HG03565 (cell line): ENCODE results near the gene ATP9B.

Experiments used
- ATAC-seq: cut with Tn5 transposase; IDR thresholded peaks from one replicate; pipeline ENCODE4 v1.9.1; 2021; ENCODE audit warnings: mild to moderate bottlenecking, moderate library complexity; ENCODE audit not compliant: unreplicated experiment

The ATP9B gene

GRCh38 chr18:79422783-79423165 is 353.6 kb downstream of the ATP9B start:
- ATAC-seq, result no peak

- ATAC-seq, result no peak
Measured at GRCh38 chr18:79423211-79424007, 354.2 kb downstream of the ATP9B start.

DNA sequence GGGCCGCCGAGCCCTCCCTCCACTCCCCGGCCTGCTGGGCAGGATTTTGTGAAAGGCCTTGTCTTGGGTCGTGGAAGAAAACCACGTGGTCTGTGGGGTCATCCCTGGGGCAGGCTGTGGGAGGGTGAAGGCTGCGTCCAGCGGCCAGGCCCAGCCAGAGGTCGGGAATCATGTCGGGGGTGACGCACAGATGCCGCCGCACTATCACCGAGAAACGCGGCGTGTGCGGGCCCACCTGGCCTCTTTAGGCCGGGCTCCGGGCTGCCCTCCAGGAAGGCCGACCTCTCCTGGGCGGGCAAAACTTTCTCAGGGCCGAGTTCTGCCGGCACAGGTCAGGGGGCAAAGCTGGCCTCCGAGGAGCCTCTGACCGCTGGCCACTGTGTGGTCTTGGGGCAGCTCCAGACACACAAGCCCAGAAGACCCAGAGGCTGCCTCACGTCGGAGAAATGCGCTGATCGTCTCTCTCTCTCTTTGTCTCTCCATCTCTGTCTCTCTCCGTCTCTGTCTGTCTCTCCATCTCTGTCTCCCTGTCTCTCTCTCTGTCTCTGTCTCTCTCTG is 354.9 kb downstream of the ATP9B start:
- no peak for ATAC-seq

DNA sequence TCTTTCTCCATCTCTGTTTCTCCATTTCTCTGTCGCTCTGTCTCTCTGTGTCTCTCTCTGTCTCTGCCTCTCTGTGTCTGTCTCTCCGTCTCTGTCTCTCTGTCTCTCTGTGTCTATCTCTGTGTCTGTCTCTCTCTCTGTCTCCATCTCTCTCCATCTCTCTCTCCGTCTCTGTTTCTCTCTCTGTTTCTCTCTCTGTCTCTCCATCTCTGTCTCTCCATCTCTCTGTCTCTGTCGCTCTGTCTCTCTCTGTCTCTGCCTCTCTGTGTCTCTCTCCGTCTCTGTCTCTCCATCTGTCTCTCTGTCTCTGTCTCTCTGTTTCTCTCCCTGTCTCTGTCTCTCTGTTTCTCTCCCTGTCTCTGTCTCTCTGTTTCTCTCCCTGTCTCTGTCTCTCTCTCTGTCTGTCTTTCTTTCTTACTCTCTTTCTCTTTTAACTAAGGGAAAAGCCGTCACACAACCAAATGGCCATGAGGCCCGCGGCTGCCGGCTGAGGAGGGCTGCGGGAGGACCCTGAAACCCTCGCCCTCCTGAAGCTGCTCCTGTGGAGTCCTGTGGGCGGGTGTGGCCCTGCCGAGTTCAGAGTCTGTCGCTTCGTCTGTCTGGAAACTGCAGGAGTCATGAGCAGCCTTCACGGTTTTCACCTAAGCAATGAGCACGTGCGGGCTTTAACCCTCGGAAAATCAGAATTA is 355.8 kb downstream of the ATP9B start:
- no peak for ATAC-seq

GRCh38 chr18:79425569-79425886 is 356.3 kb downstream of the ATP9B start:
- no peak for ATAC-seq

GRCh38 chr18:79426376-79427300 is 357.4 kb downstream of the ATP9B start:
- no peak for ATAC-seq

DNA sequence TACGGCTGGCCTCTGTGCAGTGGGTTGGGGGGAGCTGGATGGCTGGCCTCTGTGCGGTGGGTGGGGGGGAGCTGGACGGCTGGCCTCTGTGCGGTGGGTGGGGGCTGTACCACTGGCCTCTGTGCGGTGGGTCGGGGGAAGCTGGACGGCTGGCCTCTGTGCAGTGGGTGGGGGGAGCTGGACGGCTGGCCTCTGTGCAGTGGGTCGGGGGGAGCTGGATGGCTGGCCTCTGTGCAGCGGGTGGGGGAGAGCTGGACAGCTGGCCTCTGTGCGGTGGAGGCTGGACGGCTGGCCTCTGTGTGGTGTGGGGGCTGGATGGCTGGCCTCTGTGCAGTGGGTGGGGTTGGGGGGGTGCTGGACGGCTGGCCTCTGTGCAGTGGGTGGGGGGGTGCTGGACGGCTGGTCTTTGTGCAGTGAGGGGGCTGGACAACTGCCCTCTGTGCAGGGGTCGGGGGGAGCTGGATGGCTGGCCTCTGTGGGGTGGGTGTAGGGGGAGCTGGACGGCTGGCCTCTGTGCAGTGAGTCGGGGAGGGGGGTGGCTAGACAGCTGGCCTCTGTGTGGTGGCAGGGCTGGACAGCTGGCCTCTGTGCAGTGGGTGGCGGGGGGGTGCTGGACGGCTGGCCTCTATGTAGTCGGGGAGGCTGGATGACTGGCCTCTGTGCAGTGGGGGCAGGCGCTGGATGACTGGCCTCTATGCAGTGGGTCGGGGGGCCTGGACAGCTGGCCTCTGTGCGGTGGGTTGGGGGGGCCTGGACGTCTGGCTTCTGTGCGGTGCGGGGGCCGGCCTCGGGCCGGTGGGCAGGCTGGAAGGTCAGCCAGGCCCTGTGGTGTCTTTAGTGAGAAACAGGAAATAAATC is 358.4 kb downstream of the ATP9B start:
- ATAC-seq, result no peak
